K562 (cell line): ENCODE measurements around the gene WSCD2. TPM values are rescaled to one million over a fixed set of nuclear protein-coding genes. Genes with fewer than 3 reads are reported as not detected.

ENCODE experiments used
- C11orf30 ChIP-seq: fragments of 450-650 bp; IDR thresholded peaks from 2 replicates; pipeline ENCODE4 v1.6.1; 2016; ENCODE audit warnings: low read depth, mild to moderate bottlenecking
- CXXC5 ChIP-seq: fragments of 250-450 bp; sonication (Bioruptor Pico); IDR thresholded peaks from 2 replicates; pipeline ENCODE4 v1.8.0; 2022; ENCODE audit warnings: inconsistent platforms, mild to moderate bottlenecking, moderate library complexity
- ETV1 ChIP-seq: fragments of 450-650 bp; conservative IDR thresholded peaks from 2 replicates; pipeline ENCODE4 v1.6.1; 2016; ENCODE audit warnings: missing genetic modification characterization, control low read depth, low read depth, missing compliant biosample characterization
- EZH2 ChIP-seq: IDR thresholded peaks from 2 replicates; pipeline ENCODE4 v1.6.1; 2012; ENCODE audit warnings: low read depth, mild to moderate bottlenecking, inconsistent platforms, low read length, borderline replicate concordance
- HNRNPH1 ChIP-seq: fragments of 200-400 bp; formaldehyde crosslinking; optimal IDR thresholded peaks from 2 replicates; pipeline ENCODE3; 2017; ENCODE audit warnings: low read depth, mild to moderate bottlenecking, low read length, moderate library complexity
- KLF16 ChIP-seq: IDR thresholded peaks from 2 replicates; pipeline ENCODE4 v1.6.1; 2016; ENCODE audit warnings: antibody characterized with exemption
- MEIS2 ChIP-seq: fragments of 450-650 bp; IDR thresholded peaks from 2 replicates; pipeline ENCODE4 v1.6.1; 2014; ENCODE audit warnings: mild to moderate bottlenecking; ENCODE audit not compliant: partially characterized antibody
- NFIC ChIP-seq: fragments of 450-650 bp; IDR thresholded peaks from 2 replicates; pipeline ENCODE4 v1.6.1; 2017; ENCODE audit warnings: mild to moderate bottlenecking, inconsistent platforms
- NFRKB ChIP-seq: fragments of 450-650 bp; IDR thresholded peaks from 2 replicates; pipeline ENCODE4 v1.6.1; 2016; ENCODE audit warnings: low read depth
- NFXL1 ChIP-seq: fragments of 450-650 bp; formaldehyde crosslinking; IDR thresholded peaks from 2 replicates; pipeline ENCODE4 v1.4.0; 2021; ENCODE audit warnings: mild to moderate bottlenecking
- SMARCA4 ChIP-seq: fragments of 450-650 bp; IDR thresholded peaks from 2 replicates; pipeline ENCODE4 v1.6.1; 2016
- TAF1 ChIP-seq: IDR thresholded peaks from 2 replicates; pipeline ENCODE4 v1.6.1; 2011; ENCODE audit warnings: mild to moderate bottlenecking, low read length, moderate library complexity; ENCODE audit not compliant: insufficient read depth, control insufficient read depth, severe bottlenecking; ENCODE audit errors: extremely low read depth
- TEAD4 ChIP-seq, 2 experiments: sonication (generic) in 1 of 2; formaldehyde crosslinking in 1 of 2; IDR thresholded peaks; 2 replicates each; pipeline versions ENCODE4 v1.6.1 to v1.8.0; 2012 to 2022; ENCODE audit warnings: borderline replicate concordance in 1 of 2, inconsistent platforms in 1 of 2, low read length in 1 of 2, mild to moderate bottlenecking in 1 of 2, missing genetic modification reagents in 1 of 2
- XRCC5 ChIP-seq: fragments of 200-400 bp; formaldehyde crosslinking; IDR thresholded peaks from 2 replicates; pipeline ENCODE4 v1.6.1; 2017; ENCODE audit warnings: low read depth, mild to moderate bottlenecking, low read length
- ZNF133 ChIP-seq: fragments of 250-450 bp; sonication (Bioruptor Pico); IDR thresholded peaks from 2 replicates; pipeline ENCODE4 v1.4.0; 2020; ENCODE audit warnings: mild to moderate bottlenecking
- ZNF584 ChIP-seq: fragments of 200-800 bp; sonication (Bioruptor generic); IDR thresholded peaks from 2 replicates; pipeline ENCODE4 v1.6.1; 2016; ENCODE audit warnings: low read depth, mild to moderate bottlenecking, missing genetic modification characterization, missing compliant biosample characterization
- polyA plus RNA-seq, 8 experiments: library from polyadenylated mRNA; depleted of rRNA in 4 of 8; stranded (reverse) in 5 of 8; unstranded in 3 of 8; fragments of >200 nt; fragmentation: Nextera tagmentation in 2 of 8; fragmentation: Illumina TruSeq in 1 of 8; extraction: Ambion mirVana in 2 of 8; extraction: Trizol in 1 of 8; gene quantifications; 2 replicates each; pipeline versions ENCODE4 v1.2.1 to v1.2.3, GENCODE V29; 2011 to 2014; ENCODE audit warnings: inconsistent platforms in 1 of 8, missing spikeins in 1 of 8
- total RNA-seq, 7 experiments: library from RNA; depleted of rRNA in 6 of 7; stranded (reverse); fragments of >200 nt in 6 of 7; fragmentation: Illumina TruSeq in 2 of 7; extraction: Trizol in 2 of 7; gene quantifications; 2 replicates each; pipeline versions ENCODE4 v1.2.1 to v1.2.3, GENCODE V29; 2011 to 2021; ENCODE audit warnings: low replicate concordance in 1 of 7
- TF ChIP-seq, protein P1 (sequence below): fragments of 150-350 bp; conservative IDR thresholded peaks from 2 replicates; pipeline ENCODE4 v1.6.1; 2014; ENCODE audit warnings: low read length
- TF ChIP-seq, protein P2 (sequence below): fragments of 450-650 bp; IDR thresholded peaks from 2 replicates; pipeline ENCODE4 v1.6.1; 2016; ENCODE audit warnings: mild to moderate bottlenecking
- TF ChIP-seq, protein P3 (sequence below): fragments of 450-650 bp; IDR thresholded peaks from 2 replicates; pipeline ENCODE4 v1.7.0; 2016; ENCODE audit warnings: borderline replicate concordance
- TF ChIP-seq, protein P4 (sequence below): fragments of 450-650 bp; formaldehyde crosslinking; IDR thresholded peaks from 2 replicates; pipeline ENCODE4 v1.4.0; 2022; ENCODE audit warnings: missing genetic modification characterization

The WSCD2 gene
- total and polyA plus RNA-seq, 9 of the 15 experiments (the other 6 are each of a cell fraction or from before 2014, with no cell fraction given) = 0.72 to 14.1 (median 4.0) TPM

DNA sequence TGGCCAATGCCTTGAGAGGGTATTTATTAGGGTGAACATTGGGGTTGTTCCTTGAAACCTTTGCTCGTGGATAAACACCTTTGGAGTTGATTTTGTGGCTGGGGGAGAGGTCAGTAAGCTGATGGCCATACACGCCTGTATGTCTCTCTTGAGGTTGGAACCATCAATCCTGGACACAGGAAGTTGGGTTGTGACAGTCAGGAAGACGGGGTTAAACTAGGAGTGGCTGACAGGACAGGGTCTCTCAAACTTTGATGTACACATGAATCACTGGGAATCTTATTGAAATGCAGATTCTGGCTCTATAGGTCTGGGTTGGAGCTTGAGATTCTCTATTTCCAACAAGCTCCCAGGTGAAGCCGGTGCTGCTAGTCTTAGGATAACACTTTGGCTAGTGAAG, 12.8 kb upstream of the WSCD2 start (continued):
- TF ChIP-seq TAF1 (no peak), ZNF133 (no peak), C11orf30 (no peak), ZNF584 (CRISPR knock-in tag) (0 out of 2 replicates have a peak, but pooled peaks have one; percentile 39), NFXL1 (CRISPR knock-in tag) (no peak), HNRNPH1 (no peak), MEIS2 (peak; percentile 70), NFRKB (peak; percentile 29; the same call in 1 of the 2 replicates), XRCC5 (no peak), CXXC5 (CRISPR knock-in tag) (no peak), TEAD4 (IDR thresholded peaks at IDR 0.05; ENCODE audit: low read length) (no peak), TEAD4 (CRISPR knock-in tag; IDR thresholded peaks at IDR 0.05; ENCODE audit: borderline replicate concordance) (no peak), ETV1 (peak; percentile 43; the same call in 1 of the 2 replicates), NFIC (no peak), KLF16 (no peak), SMARCA4 (no peak), EZH2 (no peak)
- TF ChIP-seq, protein P1, sequence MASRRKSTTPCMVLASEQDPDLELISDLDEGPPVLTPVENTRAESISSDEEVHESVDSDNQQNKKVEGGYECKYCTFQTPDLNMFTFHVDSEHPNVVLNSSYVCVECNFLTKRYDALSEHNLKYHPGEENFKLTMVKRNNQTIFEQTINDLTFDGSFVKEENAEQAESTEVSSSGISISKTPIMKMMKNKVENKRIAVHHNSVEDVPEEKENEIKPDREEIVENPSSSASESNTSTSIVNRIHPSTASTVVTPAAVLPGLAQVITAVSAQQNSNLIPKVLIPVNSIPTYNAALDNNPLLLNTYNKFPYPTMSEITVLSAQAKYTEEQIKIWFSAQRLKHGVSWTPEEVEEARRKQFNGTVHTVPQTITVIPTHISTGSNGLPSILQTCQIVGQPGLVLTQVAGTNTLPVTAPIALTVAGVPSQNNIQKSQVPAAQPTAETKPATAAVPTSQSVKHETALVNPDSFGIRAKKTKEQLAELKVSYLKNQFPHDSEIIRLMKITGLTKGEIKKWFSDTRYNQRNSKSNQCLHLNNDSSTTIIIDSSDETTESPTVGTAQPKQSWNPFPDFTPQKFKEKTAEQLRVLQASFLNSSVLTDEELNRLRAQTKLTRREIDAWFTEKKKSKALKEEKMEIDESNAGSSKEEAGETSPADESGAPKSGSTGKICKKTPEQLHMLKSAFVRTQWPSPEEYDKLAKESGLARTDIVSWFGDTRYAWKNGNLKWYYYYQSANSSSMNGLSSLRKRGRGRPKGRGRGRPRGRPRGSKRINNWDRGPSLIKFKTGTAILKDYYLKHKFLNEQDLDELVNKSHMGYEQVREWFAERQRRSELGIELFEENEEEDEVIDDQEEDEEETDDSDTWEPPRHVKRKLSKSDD = no peak
- TF ChIP-seq, protein P2, sequence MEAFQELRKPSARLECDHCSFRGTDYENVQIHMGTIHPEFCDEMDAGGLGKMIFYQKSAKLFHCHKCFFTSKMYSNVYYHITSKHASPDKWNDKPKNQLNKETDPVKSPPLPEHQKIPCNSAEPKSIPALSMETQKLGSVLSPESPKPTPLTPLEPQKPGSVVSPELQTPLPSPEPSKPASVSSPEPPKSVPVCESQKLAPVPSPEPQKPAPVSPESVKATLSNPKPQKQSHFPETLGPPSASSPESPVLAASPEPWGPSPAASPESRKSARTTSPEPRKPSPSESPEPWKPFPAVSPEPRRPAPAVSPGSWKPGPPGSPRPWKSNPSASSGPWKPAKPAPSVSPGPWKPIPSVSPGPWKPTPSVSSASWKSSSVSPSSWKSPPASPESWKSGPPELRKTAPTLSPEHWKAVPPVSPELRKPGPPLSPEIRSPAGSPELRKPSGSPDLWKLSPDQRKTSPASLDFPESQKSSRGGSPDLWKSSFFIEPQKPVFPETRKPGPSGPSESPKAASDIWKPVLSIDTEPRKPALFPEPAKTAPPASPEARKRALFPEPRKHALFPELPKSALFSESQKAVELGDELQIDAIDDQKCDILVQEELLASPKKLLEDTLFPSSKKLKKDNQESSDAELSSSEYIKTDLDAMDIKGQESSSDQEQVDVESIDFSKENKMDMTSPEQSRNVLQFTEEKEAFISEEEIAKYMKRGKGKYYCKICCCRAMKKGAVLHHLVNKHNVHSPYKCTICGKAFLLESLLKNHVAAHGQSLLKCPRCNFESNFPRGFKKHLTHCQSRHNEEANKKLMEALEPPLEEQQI = no peak
- TF ChIP-seq, protein P3, sequence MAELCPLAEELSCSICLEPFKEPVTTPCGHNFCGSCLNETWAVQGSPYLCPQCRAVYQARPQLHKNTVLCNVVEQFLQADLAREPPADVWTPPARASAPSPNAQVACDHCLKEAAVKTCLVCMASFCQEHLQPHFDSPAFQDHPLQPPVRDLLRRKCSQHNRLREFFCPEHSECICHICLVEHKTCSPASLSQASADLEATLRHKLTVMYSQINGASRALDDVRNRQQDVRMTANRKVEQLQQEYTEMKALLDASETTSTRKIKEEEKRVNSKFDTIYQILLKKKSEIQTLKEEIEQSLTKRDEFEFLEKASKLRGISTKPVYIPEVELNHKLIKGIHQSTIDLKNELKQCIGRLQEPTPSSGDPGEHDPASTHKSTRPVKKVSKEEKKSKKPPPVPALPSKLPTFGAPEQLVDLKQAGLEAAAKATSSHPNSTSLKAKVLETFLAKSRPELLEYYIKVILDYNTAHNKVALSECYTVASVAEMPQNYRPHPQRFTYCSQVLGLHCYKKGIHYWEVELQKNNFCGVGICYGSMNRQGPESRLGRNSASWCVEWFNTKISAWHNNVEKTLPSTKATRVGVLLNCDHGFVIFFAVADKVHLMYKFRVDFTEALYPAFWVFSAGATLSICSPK = no peak
- TF ChIP-seq, protein P4, sequence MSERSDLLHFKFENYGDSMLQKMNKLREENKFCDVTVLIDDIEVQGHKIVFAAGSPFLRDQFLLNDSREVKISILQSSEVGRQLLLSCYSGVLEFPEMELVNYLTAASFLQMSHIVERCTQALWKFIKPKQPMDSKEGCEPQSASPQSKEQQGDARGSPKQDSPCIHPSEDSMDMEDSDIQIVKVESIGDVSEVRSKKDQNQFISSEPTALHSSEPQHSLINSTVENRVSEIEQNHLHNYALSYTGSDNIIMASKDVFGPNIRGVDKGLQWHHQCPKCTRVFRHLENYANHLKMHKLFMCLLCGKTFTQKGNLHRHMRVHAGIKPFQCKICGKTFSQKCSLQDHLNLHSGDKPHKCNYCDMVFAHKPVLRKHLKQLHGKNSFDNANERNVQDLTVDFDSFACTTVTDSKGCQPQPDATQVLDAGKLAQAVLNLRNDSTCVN (CRISPR knock-in tag) = no peak
